Type B pancreatic cell (in vitro differentiated cells): ENCODE measurements around the gene PTPN11. TPM values are rescaled to one million over a fixed set of nuclear protein-coding genes. Genes with fewer than 3 reads are reported as not detected.

Experiments
- DNase-seq: peaks from one replicate; pipeline ENCODE4 v3.0.0; 2021; ENCODE audit warnings: mixed read lengths; ENCODE audit not compliant: unreplicated experiment; ENCODE audit errors: extremely low spot score
- H3K27ac Mint-ChIP-seq: 2 replicates; pipeline ENCODE4 v1.8.0; 2021; ENCODE audit warnings: mild to moderate bottlenecking, mixed read lengths
- H3K27me3 Mint-ChIP-seq: 2 replicates; pipeline ENCODE4 v1.8.0; 2021; ENCODE audit warnings: mixed read lengths
- H3K36me3 Mint-ChIP-seq: 2 replicates; pipeline ENCODE4 v1.8.0; 2021; ENCODE audit warnings: mixed read lengths
- H3K4me1 Mint-ChIP-seq: one replicate; pipeline ENCODE4 v1.8.0; 2021; ENCODE audit warnings: mixed read lengths; ENCODE audit not compliant: unreplicated experiment
- H3K4me3 Mint-ChIP-seq: 2 replicates; pipeline ENCODE4 v1.8.0; 2021; ENCODE audit warnings: mild to moderate bottlenecking, mixed read lengths
- H3K9me3 Mint-ChIP-seq: 2 replicates; pipeline ENCODE4 v1.8.0; 2021; ENCODE audit warnings: mixed read lengths
- total RNA-seq: library from RNA; stranded (reverse); gene quantifications from 2 replicates; pipeline ENCODE4 v1.2.1, GENCODE V29; 2021; ENCODE audit warnings: low replicate concordance
- TF ChIP-seq, protein P1 (sequence below): fragments of 200-600 bp; sonication (generic); conservative IDR thresholded peaks from 2 replicates; pipeline ENCODE4 v1.5.0; 2021; ENCODE audit warnings: antibody characterized with exemption, mild to moderate bottlenecking

PTPN11 gene
- total RNA-seq, 1 donor from 2014 or later = 76.0 TPM

DNA sequence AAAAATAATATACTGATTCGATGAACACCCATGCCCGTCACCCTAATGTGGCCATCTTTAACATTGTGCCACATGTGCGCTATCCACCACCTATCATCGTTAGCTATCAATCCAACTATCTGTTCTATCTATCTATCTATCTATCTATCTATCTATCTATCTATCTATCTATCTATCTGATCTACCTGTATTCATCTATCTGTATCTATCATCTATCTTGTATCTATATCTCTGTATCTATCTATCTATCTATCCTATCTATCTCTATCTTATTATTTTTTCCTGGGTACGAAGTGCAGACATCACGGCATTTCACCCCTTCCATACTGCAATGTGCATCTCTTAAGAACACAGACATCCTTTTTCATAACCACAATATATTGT, 106.7 kb downstream of the PTPN11 start:
- Mint-ChIP-seq H3K27ac (no peak overlapping the region), H3K9me3 (no peaks in the 10 kb centered on the region), H3K4me1 (no peaks in the 10 kb centered on the region), H3K36me3 (no peaks in the 10 kb centered on the region), H3K4me3 (no peak overlapping the region), H3K27me3 (peaks cover 4% of the 10 kb centered on the region)
- TF ChIP-seq, protein P1, sequence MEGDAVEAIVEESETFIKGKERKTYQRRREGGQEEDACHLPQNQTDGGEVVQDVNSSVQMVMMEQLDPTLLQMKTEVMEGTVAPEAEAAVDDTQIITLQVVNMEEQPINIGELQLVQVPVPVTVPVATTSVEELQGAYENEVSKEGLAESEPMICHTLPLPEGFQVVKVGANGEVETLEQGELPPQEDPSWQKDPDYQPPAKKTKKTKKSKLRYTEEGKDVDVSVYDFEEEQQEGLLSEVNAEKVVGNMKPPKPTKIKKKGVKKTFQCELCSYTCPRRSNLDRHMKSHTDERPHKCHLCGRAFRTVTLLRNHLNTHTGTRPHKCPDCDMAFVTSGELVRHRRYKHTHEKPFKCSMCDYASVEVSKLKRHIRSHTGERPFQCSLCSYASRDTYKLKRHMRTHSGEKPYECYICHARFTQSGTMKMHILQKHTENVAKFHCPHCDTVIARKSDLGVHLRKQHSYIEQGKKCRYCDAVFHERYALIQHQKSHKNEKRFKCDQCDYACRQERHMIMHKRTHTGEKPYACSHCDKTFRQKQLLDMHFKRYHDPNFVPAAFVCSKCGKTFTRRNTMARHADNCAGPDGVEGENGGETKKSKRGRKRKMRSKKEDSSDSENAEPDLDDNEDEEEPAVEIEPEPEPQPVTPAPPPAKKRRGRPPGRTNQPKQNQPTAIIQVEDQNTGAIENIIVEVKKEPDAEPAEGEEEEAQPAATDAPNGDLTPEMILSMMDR = no peak
- no peak for DNase-seq

DNA sequence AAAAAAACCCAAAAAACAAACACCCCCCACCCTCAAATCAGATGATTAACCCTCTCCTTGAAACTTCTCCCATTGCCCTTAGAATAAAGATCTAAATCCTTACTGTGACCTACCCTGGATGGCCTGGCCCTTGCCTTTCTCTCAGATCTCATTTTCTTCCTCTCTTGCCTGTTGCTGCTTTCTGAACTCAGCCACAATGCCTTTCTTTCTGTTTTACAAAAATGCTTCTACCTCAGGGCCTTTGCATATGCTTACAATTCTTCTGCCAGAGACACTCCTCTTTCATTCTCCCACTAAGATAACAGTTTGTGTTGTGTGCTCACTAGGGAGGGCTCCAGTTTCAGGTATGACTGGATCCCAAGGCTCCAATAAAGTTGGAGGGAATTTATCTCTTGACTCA, 108.3 kb downstream of the PTPN11 start:
- no peak overlapping the region for H3K4me3 Mint-ChIP-seq
- TF ChIP-seq, protein P1 = no peak
- no peak for DNase-seq
- H3K27ac Mint-ChIP-seq = no peak overlapping the region
- H3K27me3 Mint-ChIP-seq = peaks cover 4% of the 10 kb centered on the region
- no peaks in the 10 kb centered on the region for H3K9me3 Mint-ChIP-seq
- H3K4me1 Mint-ChIP-seq = no peaks in the 10 kb centered on the region
- H3K36me3 Mint-ChIP-seq = no peaks in the 10 kb centered on the region

DNA sequence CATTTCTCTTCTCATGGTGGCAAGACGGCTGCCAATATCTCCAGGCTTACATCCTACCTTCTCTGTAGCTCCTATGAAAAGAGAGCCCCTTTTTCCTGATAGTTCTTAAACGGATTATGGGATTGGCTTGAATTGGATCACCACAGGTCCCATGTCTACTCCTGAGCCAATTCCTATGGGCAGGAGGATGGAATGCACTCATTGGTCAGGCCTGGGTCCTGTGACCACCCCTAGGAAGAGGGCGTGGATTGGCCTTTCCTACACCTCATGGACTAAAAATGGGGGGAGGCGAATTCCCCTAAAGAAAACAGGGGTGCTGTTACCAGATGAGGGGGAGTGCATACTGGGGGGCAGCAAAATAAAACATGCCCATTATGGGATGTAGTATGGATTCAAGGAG, 108.8 kb downstream of the PTPN11 start:
- no peaks in the 10 kb centered on the region for H3K36me3 Mint-ChIP-seq
- H3K27ac Mint-ChIP-seq = no peak overlapping the region
- no peaks in the 10 kb centered on the region for H3K4me1 Mint-ChIP-seq
- no peak overlapping the region for H3K4me3 Mint-ChIP-seq
- no peaks in the 10 kb centered on the region for H3K9me3 Mint-ChIP-seq
- H3K27me3 Mint-ChIP-seq = peaks cover 4% of the 10 kb centered on the region
- no peak for DNase-seq
- TF ChIP-seq, protein P1 = no peak

DNA sequence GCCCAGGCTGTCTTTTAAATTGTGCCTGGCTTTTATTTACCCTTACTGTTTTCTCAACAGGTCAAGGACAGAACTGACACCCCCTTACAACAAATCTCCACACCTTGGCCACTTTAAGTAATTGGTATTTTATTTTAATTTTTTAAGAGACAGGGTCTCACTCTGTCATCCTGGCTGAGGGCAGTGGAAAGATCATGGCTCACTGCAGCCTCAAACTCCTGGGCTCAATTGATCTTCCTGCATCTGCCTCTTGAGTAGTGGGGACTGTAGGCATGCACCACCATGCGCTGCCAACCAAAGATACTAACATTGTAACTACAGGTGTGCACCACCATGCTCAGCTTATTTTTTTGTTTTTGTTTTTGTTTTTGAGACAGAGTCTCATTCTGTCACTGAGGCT, 109.8 kb downstream of the PTPN11 start:
- TF ChIP-seq, protein P1 = no peak
- peaks cover 4% of the 10 kb centered on the region for H3K27me3 Mint-ChIP-seq
- no peaks in the 10 kb centered on the region for H3K9me3 Mint-ChIP-seq
- no peak overlapping the region for H3K4me3 Mint-ChIP-seq
- no peaks in the 10 kb centered on the region for H3K4me1 Mint-ChIP-seq
- no peaks in the 10 kb centered on the region for H3K36me3 Mint-ChIP-seq
- H3K27ac Mint-ChIP-seq = no peak overlapping the region
- no peak for DNase-seq

DNA sequence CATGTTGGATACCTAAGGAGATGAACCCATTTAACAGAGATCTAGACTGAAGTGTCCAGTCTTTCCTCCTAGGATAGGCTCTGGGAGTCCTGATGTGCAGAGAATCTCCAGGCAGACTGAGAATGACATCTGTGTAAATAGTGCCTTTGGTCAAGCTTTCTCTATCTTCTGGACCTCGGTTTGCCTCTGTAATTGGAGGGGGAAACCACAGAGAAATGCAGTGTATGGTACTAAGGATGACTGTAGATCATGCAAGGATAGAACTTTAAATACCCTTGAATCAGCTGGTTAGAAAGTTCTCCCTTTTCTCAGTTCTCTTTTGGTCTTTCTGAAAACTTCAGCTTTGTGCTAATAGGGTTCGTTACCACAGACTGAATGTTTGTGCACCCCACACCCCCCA, 112.2 kb downstream of the PTPN11 start:
- Mint-ChIP-seq H3K9me3 (no peaks in the 10 kb centered on the region), H3K27me3 (no peaks in the 10 kb centered on the region), H3K4me3 (no peak overlapping the region), H3K4me1 (no peaks in the 10 kb centered on the region), H3K36me3 (no peaks in the 10 kb centered on the region), H3K27ac (no peak overlapping the region)
- DNase-seq = no peak
- TF ChIP-seq, protein P1 = no peak

DNA sequence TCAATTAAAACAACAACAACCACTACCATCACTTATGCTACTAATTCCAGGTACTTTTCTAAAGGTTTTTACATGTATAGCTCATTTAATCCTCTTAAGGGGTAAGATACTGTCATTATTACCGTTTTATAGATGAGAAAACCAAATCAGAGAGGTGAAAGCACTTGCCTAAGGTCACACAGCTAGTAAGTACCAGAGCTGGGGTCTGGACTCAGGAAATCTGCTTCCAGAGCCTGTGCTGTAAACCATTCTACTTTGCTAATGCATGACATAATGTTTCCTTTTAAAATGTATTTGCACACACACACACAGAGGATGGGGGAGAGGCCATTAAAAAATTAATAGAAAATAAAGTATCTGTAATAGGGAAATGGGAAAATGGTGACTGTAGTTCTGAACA, 113.4 kb downstream of the PTPN11 start:
- Mint-ChIP-seq H3K27me3 (no peaks in the 10 kb centered on the region), H3K27ac (no peak overlapping the region), H3K36me3 (no peaks in the 10 kb centered on the region), H3K4me3 (no peak overlapping the region), H3K9me3 (no peaks in the 10 kb centered on the region), H3K4me1 (no peaks in the 10 kb centered on the region)
- TF ChIP-seq, protein P1 = no peak
- DNase-seq = no peak
